Measurements from ENCODE around the gene RASSF1.
"Not testable (repeated sequence)": the region's sequence is repeated elsewhere in the genome, so short reads cannot be mapped to it uniquely, and the experiment has no call there.

RASSF1 gene

GRCh38 chr3:50323614-50324199 is 16.9 kb downstream of the RASSF1 start:
- no peak for DNase-seq (ENCODE audit: low spot score)

- DNase-seq (ENCODE audit: low spot score): no peak
Observed at GRCh38 chr3:50323092-50323600, 17.5 kb downstream of the RASSF1 start.

- DNase-seq (ENCODE audit: low spot score): no peak
Observed at GRCh38 chr3:50322386-50323091, 18.1 kb downstream of the RASSF1 start, which contains the start of gene HYAL2. TSS of gene HYAL2 (minus strand) at chr3:50322745. CDS start at chr3:50320489, 2,256 bp downstream.

- no peak for DNase-seq (ENCODE audit: low spot score)
Observed at GRCh38 chr3:50322115-50322385, 18.6 kb downstream of the RASSF1 start.

GRCh38 chr3:50321336-50322114 is 19.1 kb downstream of the RASSF1 start:
- DNase-seq (ENCODE audit: low spot score): peak; percentile 95

GRCh38 chr3:50320853-50321335 is 19.7 kb downstream of the RASSF1 start:
- DNase-seq (ENCODE audit: low spot score): no peak

- no peak for DNase-seq (ENCODE audit: low spot score)
Observed at GRCh38 chr3:50319894-50320625, 20.6 kb downstream of the RASSF1 start.

- no peak for DNase-seq (ENCODE audit: low spot score)
Observed at GRCh38 chr3:50319181-50319893, 21.3 kb downstream of the RASSF1 start.

- DNase-seq (ENCODE audit: low spot score): no peak
Observed at GRCh38 chr3:50318615-50319014, 22.0 kb downstream of the RASSF1 start.

GRCh38 chr3:50318163-50318562 is 22.5 kb downstream of the RASSF1 start:
- no peak for DNase-seq (ENCODE audit: low spot score)

GRCh38 chr3:50317300-50317699 is 23.3 kb downstream of the RASSF1 start:
- no peak for DNase-seq (ENCODE audit: low spot score)

GRCh38 chr3:50316657-50317242 is 23.9 kb downstream of the RASSF1 start:
- no peak for DNase-seq (ENCODE audit: low spot score)

- DNase-seq (ENCODE audit: low spot score): no peak
Observed at GRCh38 chr3:50314816-50315215, 25.8 kb downstream of the RASSF1 start.

- no peak for DNase-seq (ENCODE audit: low spot score)
Observed at GRCh38 chr3:50314342-50314741, 26.3 kb downstream of the RASSF1 start.

- not testable (repeated sequence) for DNase-seq (ENCODE audit: low spot score)
Observed at GRCh38 chr3:50312041-50312440, 28.6 kb downstream of the RASSF1 start.

GRCh38 chr3:50304601-50305000 is 36.0 kb downstream of the RASSF1 start:
- DNase-seq (ENCODE audit: low spot score): no peak

- peak; percentile 64 for DNase-seq (ENCODE audit: low spot score)
Observed at GRCh38 chr3:50303013-50303815, 37.4 kb downstream of the RASSF1 start, which contains the start of gene HYAL1. TSS of gene HYAL1 (minus strand) at chr3:50303574. CDS start at chr3:50302956, 618 bp downstream.

GRCh38 chr3:50302095-50303012 is 38.3 kb downstream of the RASSF1 start:
- no peak for DNase-seq (ENCODE audit: low spot score)

- DNase-seq (ENCODE audit: low spot score): no peak
Observed at GRCh38 chr3:50300681-50301254, 39.9 kb downstream of the RASSF1 start.

Data from left forelimb (tissue), 1 donor.